HG02840 (cell line): ENCODE data around the gene TMC6.
"Not testable (repeated sequence)": the region's sequence is repeated elsewhere in the genome, so short reads cannot be mapped to it uniquely, and the experiment has no call there.

Experiments
- ATAC-seq: cut with Tn5 transposase; IDR thresholded peaks from one replicate; pipeline ENCODE4 v1.9.1; 2021; ENCODE audit warnings: mild to moderate bottlenecking, moderate library complexity, moderate number of reproducible peaks; ENCODE audit not compliant: unreplicated experiment, low FRiP score

TMC6 gene

GRCh38 chr17:78124081-78124835 lies 4.3 kb downstream of the TMC6 start:
- no peak for ATAC-seq

- ATAC-seq, result no peak
These were observed 5.2 kb downstream of the TMC6 start for GRCh38 chr17:78123258-78123929.

GRCh38 chr17:78122931-78123249 lies 5.7 kb downstream of the TMC6 start:
- no peak for ATAC-seq

- ATAC-seq, result no peak
These were observed 6.2 kb downstream of the TMC6 start for GRCh38 chr17:78122216-78122930.

- ATAC-seq, result no peak
These were observed 6.7 kb downstream of the TMC6 start for GRCh38 chr17:78121801-78122215.

- no peak for ATAC-seq
These were observed 7.4 kb downstream of the TMC6 start for GRCh38 chr17:78120971-78121800.

- no peak for ATAC-seq
These were observed 8.0 kb downstream of the TMC6 start for GRCh38 chr17:78120537-78120936.

GRCh38 chr17:78118801-78119241 lies 9.7 kb downstream of the TMC6 start:
- no peak for ATAC-seq

GRCh38 chr17:78117027-78117981 lies 11.3 kb downstream of the TMC6 start:
- no peak for ATAC-seq

GRCh38 chr17:78116411-78116810 lies 12.1 kb downstream of the TMC6 start:
- ATAC-seq, result no peak

GRCh38 chr17:78115803-78116202 lies 12.8 kb downstream of the TMC6 start:
- ATAC-seq, result not testable (repeated sequence)

GRCh38 chr17:78114831-78115723 lies 13.5 kb downstream of the TMC6 start:
- no peak for ATAC-seq

- ATAC-seq, result no peak
These were observed 14.5 kb downstream of the TMC6 start for GRCh38 chr17:78113804-78114785.

- no peak for ATAC-seq
These were observed 15.8 kb downstream of the TMC6 start for GRCh38 chr17:78112518-78113471.

GRCh38 chr17:78111727-78112517 lies 16.6 kb downstream of the TMC6 start:
- ATAC-seq, result no peak
